ENCODE results near the gene SCAND1. TPM values are rescaled to one million over a fixed set of nuclear protein-coding genes. Genes with fewer than 3 reads are reported as not detected.

SCAND1 gene
- total RNA-seq, 1 donor from 2014 or later, result 51.9 TPM

GRCh38 chr20:35950093-35950492, 4.2 kb downstream of the SCAND1 start:
- H3K27ac ChIP-seq, result no peak overlapping the region
- H3K4me3 ChIP-seq, result no peak overlapping the region
- intact Hi-C loops (cut with DNase I), result no loop called here
- H3K9me3 ChIP-seq, result no peaks in the 10 kb centered on the region
- H3K4me1 ChIP-seq, result peaks cover 21% of the 10 kb centered on the region
- no peak for ATAC-seq
- no peak for DNase-seq
- peaks cover 44% of the 10 kb centered on the region for H3K36me3 ChIP-seq
- no peaks in the 10 kb centered on the region for H3K27me3 ChIP-seq (ENCODE audit: low read depth)
- no peak for TF ChIP-seq CTCF (IDR thresholded peaks at IDR 0.05)

- ATAC-seq, result no peak
- Histone ChIP-seq H3K4me1 (peaks cover 13% of the 10 kb centered on the region), H3K9me3 (no peaks in the 10 kb centered on the region), H3K27me3 (ENCODE audit: low read depth) (no peaks in the 10 kb centered on the region), H3K27ac (no peak overlapping the region), H3K4me3 (no peak overlapping the region), H3K36me3 (peaks cover 63% of the 10 kb centered on the region)
- TF ChIP-seq CTCF (IDR thresholded peaks at IDR 0.05), result no peak
- intact Hi-C loops (cut with DNase I), result no loop called here
- no peak for DNase-seq
Observed at GRCh38 chr20:35947907-35948306, 6.4 kb downstream of the SCAND1 start.

GRCh38 chr20:35947489-35947888, 6.8 kb downstream of the SCAND1 start:
- peak in 1 of 2 donors; percentile 21 for ATAC-seq

GRCh38 chr20:35942243-35942642, 12.1 kb downstream of the SCAND1 start:
- H3K27ac ChIP-seq, result no peak overlapping the region
- H3K36me3 ChIP-seq, result peaks cover 80% of the 10 kb centered on the region
- H3K9me3 ChIP-seq, result no peaks in the 10 kb centered on the region
- peak in 1 of 2 donors; percentile 45 for ATAC-seq
- no peak overlapping the region for H3K4me3 ChIP-seq
- no peak for TF ChIP-seq CTCF (IDR thresholded peaks at IDR 0.05)
- H3K4me1 ChIP-seq, result no peaks in the 10 kb centered on the region
- intact Hi-C loops (cut with DNase I), result no loop called here
- H3K27me3 ChIP-seq (ENCODE audit: low read depth), result no peaks in the 10 kb centered on the region
- DNase-seq, result no peak

More at GRCh38 chr20:35947489-35947888, 6.8 kb downstream of the SCAND1 start:
- peaks cover 9% of the 10 kb centered on the region for H3K4me1 ChIP-seq
- no peaks in the 10 kb centered on the region for H3K9me3 ChIP-seq
- TF ChIP-seq CTCF (IDR thresholded peaks at IDR 0.05), result peak; percentile 14
- H3K4me3 ChIP-seq, result no peak overlapping the region
- no peaks in the 10 kb centered on the region for H3K27me3 ChIP-seq (ENCODE audit: low read depth)
- no peak overlapping the region for H3K27ac ChIP-seq
- intact Hi-C loops (cut with DNase I), result no loop called here
- H3K36me3 ChIP-seq, result peaks cover 67% of the 10 kb centered on the region
- no peak for DNase-seq

- no peak for DNase-seq
- Histone ChIP-seq H3K27ac (no peak overlapping the region), H3K36me3 (peaks cover 74% of the 10 kb centered on the region), H3K4me3 (no peak overlapping the region), H3K9me3 (no peaks in the 10 kb centered on the region), H3K27me3 (ENCODE audit: low read depth) (no peaks in the 10 kb centered on the region), H3K4me1 (no peaks in the 10 kb centered on the region)
- intact Hi-C loops (cut with DNase I), result no loop called here
- TF ChIP-seq CTCF (IDR thresholded peaks at IDR 0.05), result no peak
- ATAC-seq, result no peak
Observed at GRCh38 chr20:35941620-35942019, 12.7 kb downstream of the SCAND1 start.

- Histone ChIP-seq H3K27ac (no peak overlapping the region), H3K27me3 (ENCODE audit: low read depth) (no peaks in the 10 kb centered on the region), H3K36me3 (peaks cover 78% of the 10 kb centered on the region), H3K4me3 (no peak overlapping the region), H3K9me3 (no peaks in the 10 kb centered on the region), H3K4me1 (no peaks in the 10 kb centered on the region)
- no peak for DNase-seq
- no peak for TF ChIP-seq CTCF (IDR thresholded peaks at IDR 0.05)
- ATAC-seq, result no peak
- intact Hi-C loops (cut with DNase I), result no loop called here
Observed at GRCh38 chr20:35939264-35939663, 15.0 kb downstream of the SCAND1 start.
